Neural progenitor cell (in vitro differentiated cells): ENCODE results near the gene PPIL6. TPM values are rescaled to one million over a fixed set of nuclear protein-coding genes. Genes with fewer than 3 reads are reported as not detected.
"Not testable (repeated sequence)": the region's sequence is repeated elsewhere in the genome, so short reads cannot be mapped to it uniquely, and the experiment has no call there.

Source experiments
- DNase-seq: peaks from one replicate; pipeline ENCODE4 v3.0.0-alpha.2; 2016; ENCODE audit warnings: low spot score
- H2AFZ ChIP-seq: fragments of 200-600 bp; sonication (generic); replicated peaks from 2 replicates; pipeline ENCODE4 v1.6.1; 2016; ENCODE audit warnings: antibody characterized with exemption
- H3F3A ChIP-seq: fragments of 200-600 bp; sonication (generic); 2 replicates; pipeline ENCODE4 v1.6.1; 2016; ENCODE audit warnings: antibody characterized with exemption, low read depth
- H3K27ac ChIP-seq: fragments of 200-600 bp; sonication (generic); 2 replicates; pipeline ENCODE4 v1.5.1; 2016; ENCODE audit warnings: mild to moderate bottlenecking
- H3K27me3 ChIP-seq: fragments of 200-600 bp; sonication (generic); 2 replicates; pipeline ENCODE4 v1.6.1; 2016; ENCODE audit warnings: mild to moderate bottlenecking, moderate library complexity
- H3K36me3 ChIP-seq: fragments of 200-600 bp; sonication (generic); 2 replicates; pipeline ENCODE4 v1.5.1; 2016
- H3K4me1 ChIP-seq: fragments of 200-600 bp; sonication (generic); 2 replicates; pipeline ENCODE4 v1.6.1; 2016; ENCODE audit warnings: mixed run types
- H3K4me2 ChIP-seq: fragments of 200-600 bp; sonication (generic); 2 replicates; pipeline ENCODE4 v1.6.1; 2016
- H3K4me3 ChIP-seq: fragments of 200-600 bp; sonication (generic); 2 replicates; pipeline ENCODE4 v1.5.1; 2016
- H3K79me2 ChIP-seq: fragments of 200-600 bp; sonication (generic); 2 replicates; pipeline ENCODE4 v1.6.1; 2016; ENCODE audit warnings: low read depth
- H3K9ac ChIP-seq: fragments of 200-600 bp; sonication (generic); 2 replicates; pipeline ENCODE4 v1.6.1; 2016
- H3K9me3 ChIP-seq: fragments of 200-600 bp; sonication (generic); 2 replicates; pipeline ENCODE4 v1.5.1; 2016; ENCODE audit warnings: low read depth
- H4K20me1 ChIP-seq: fragments of 200-600 bp; sonication (generic); 2 replicates; pipeline ENCODE4 v1.6.1; 2016; ENCODE audit warnings: low read depth
- H3K27ac Mint-ChIP-seq: 3 replicates; pipeline ENCODE4 v1.8.0; 2021; ENCODE audit warnings: mixed read lengths
- H3K27me3 Mint-ChIP-seq: 2 replicates; pipeline ENCODE4 v1.8.0; 2022; ENCODE audit warnings: low read depth, mild to moderate bottlenecking, inconsistent platforms, moderate library complexity, mixed read lengths; ENCODE audit not compliant: insufficient read depth
- H3K36me3 Mint-ChIP-seq: 3 replicates; pipeline ENCODE4 v1.8.0; 2021; ENCODE audit warnings: mixed read lengths
- H3K4me1 Mint-ChIP-seq: 3 replicates; pipeline ENCODE4 v1.8.0; 2021; ENCODE audit warnings: mixed read lengths
- H3K4me3 Mint-ChIP-seq: 3 replicates; pipeline ENCODE4 v1.8.0; 2021; ENCODE audit warnings: mild to moderate bottlenecking, moderate library complexity, mixed read lengths
- H3K9me3 Mint-ChIP-seq: 3 replicates; pipeline ENCODE4 v1.8.0; 2020; ENCODE audit warnings: mixed read lengths
- CTCF ChIP-seq: fragments of 200-600 bp; sonication (generic); IDR thresholded peaks from 2 replicates; pipeline ENCODE4 v1.5.1; 2017; ENCODE audit warnings: antibody characterized with exemption, mild to moderate bottlenecking
- EZH2 ChIP-seq: fragments of 200-600 bp; sonication (generic); IDR thresholded peaks from 2 replicates; pipeline ENCODE4 v1.6.1; 2017; ENCODE audit warnings: antibody characterized with exemption, mild to moderate bottlenecking, moderate library complexity
- EZH2phosphoT487 ChIP-seq: fragments of 200-600 bp; sonication (generic); IDR thresholded peaks from 2 replicates; pipeline ENCODE4 v1.6.1; 2017; ENCODE audit warnings: antibody characterized with exemption
- total RNA-seq: library from RNA; depleted of rRNA; stranded (reverse); fragments of >200 nt; gene quantifications from 2 replicates; pipeline ENCODE4 v1.2.3, GENCODE V29; 2015; ENCODE audit warnings: low replicate concordance

Gene PPIL6
- total RNA-seq, 1 donor from 2014 or later: 7.9 TPM

DNA sequence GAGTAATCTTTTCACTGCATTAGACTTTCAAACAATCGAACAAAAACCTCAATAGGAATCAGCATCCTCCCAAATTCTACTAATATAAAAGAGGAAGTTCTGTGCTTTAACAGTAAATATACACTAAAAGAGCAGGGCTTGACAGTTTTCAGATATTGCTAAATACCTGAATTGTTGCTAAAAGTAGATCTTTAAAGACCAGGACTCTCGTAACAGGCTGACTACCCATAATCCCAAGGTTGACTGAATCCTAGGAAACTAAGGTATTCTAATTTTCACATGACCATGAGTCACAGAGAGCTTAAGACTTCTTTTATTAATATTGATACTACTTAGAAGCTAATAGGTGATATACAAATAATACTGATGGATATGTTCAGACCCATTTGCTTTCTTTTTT, 68.3 kb downstream of the PPIL6 start:
- H2AFZ ChIP-seq: no peak overlapping the region
- no peaks in the 10 kb centered on the region for H3K27me3 ChIP-seq
- peaks cover 4% of the 10 kb centered on the region for H4K20me1 ChIP-seq
- no peak for DNase-seq
- no peak overlapping the region for H3K9ac ChIP-seq
- H3K27ac ChIP-seq: no peak overlapping the region
- Mint-ChIP-seq H3K9me3 (no peaks in the 10 kb centered on the region), H3K27ac (no peak overlapping the region), H3K4me3 (no peak overlapping the region), H3K4me1 (no peaks in the 10 kb centered on the region), H3K36me3 (peaks cover 32% of the 10 kb centered on the region), H3K27me3 (no peaks in the 10 kb centered on the region)
- H3K36me3 ChIP-seq: peaks cover 20% of the 10 kb centered on the region
- no peaks in the 10 kb centered on the region for H3K4me1 ChIP-seq
- TF ChIP-seq EZH2: no peak
- no peak for TF ChIP-seq CTCF
- TF ChIP-seq EZH2phosphoT487: no peak
- no peak overlapping the region for H3K4me2 ChIP-seq
- H3F3A ChIP-seq: no peaks in the 10 kb centered on the region
- no peaks in the 10 kb centered on the region for H3K9me3 ChIP-seq
- H3K4me3 ChIP-seq: no peak overlapping the region
- H3K79me2 ChIP-seq: peaks cover 11% of the 10 kb centered on the region

GRCh38 chr6:109370792-109371191, 69.6 kb downstream of the PPIL6 start:
- Histone ChIP-seq H3K27me3 (no peaks in the 10 kb centered on the region), H3K27ac (no peak overlapping the region), H3K4me2 (no peak overlapping the region), H3F3A (no peaks in the 10 kb centered on the region), H3K36me3 (peaks cover 33% of the 10 kb centered on the region), H4K20me1 (no peaks in the 10 kb centered on the region), H3K4me1 (no peaks in the 10 kb centered on the region), H3K4me3 (no peak overlapping the region), H3K9me3 (no peaks in the 10 kb centered on the region), H3K79me2 (no peaks in the 10 kb centered on the region), H3K9ac (no peak overlapping the region), H2AFZ (no peak overlapping the region)
- Mint-ChIP-seq H3K4me3 (no peak overlapping the region), H3K4me1 (no peaks in the 10 kb centered on the region), H3K27me3 (no peaks in the 10 kb centered on the region), H3K36me3 (peaks cover 30% of the 10 kb centered on the region), H3K9me3 (no peaks in the 10 kb centered on the region), H3K27ac (no peak overlapping the region)
- TF ChIP-seq EZH2phosphoT487 (no peak), EZH2 (no peak), CTCF (no peak)
- DNase-seq: no peak

DNA sequence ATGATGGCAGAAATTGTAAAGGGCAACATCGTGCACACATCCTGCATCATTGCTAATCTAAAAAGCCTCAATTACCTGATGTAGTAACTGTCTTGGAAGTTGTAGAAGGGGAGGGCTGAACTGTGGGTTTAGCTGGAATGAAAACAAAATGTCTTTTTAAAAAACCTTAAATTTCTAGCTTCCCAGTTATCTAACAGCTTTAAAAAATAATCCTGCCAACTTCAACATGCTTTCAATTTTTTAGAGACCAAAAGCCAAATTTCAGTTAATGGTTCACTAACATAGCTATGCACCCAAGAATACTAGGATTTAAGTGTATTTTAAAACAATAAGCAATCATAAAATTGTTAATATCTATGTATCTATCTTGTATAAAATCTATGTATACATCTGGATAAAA, 70.1 kb downstream of the PPIL6 start:
- H2AFZ ChIP-seq: no peak overlapping the region
- Mint-ChIP-seq H3K9me3 (no peaks in the 10 kb centered on the region), H3K27ac (no peak overlapping the region), H3K4me3 (no peak overlapping the region), H3K4me1 (no peaks in the 10 kb centered on the region), H3K36me3 (peaks cover 30% of the 10 kb centered on the region), H3K27me3 (no peaks in the 10 kb centered on the region)
- H3K4me2 ChIP-seq: no peak overlapping the region
- no peak for DNase-seq
- H3K27ac ChIP-seq: no peak overlapping the region
- H3K9me3 ChIP-seq: no peaks in the 10 kb centered on the region
- no peak for TF ChIP-seq EZH2phosphoT487
- no peak for TF ChIP-seq CTCF
- TF ChIP-seq EZH2: no peak
- no peaks in the 10 kb centered on the region for H3F3A ChIP-seq
- H3K4me3 ChIP-seq: no peak overlapping the region
- peaks cover 3% of the 10 kb centered on the region for H3K79me2 ChIP-seq
- no peak overlapping the region for H3K9ac ChIP-seq
- H4K20me1 ChIP-seq: no peaks in the 10 kb centered on the region
- H3K27me3 ChIP-seq: no peaks in the 10 kb centered on the region
- peaks cover 33% of the 10 kb centered on the region for H3K36me3 ChIP-seq
- no peaks in the 10 kb centered on the region for H3K4me1 ChIP-seq

DNA sequence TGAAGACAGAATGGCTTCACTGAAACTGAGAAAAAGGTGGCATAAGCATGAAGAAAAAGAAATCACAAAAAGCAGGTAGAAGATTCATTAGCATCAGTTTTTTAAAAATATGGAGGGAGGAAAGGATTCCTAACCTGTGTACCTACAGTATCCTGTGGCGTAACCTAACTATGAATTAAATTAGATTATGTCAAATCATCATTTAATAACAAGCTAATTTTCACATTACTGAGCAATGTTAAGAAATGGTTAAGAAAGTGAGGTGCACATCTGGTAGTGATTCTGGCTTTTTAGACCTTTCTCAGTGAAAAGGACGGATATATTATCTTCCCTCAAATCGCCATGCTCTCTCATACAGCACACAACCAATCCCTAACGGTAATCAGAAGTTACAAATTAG, 70.7 kb downstream of the PPIL6 start:
- Histone ChIP-seq H3K79me2 (peaks cover 7% of the 10 kb centered on the region), H3K9me3 (no peaks in the 10 kb centered on the region), H3K27me3 (no peaks in the 10 kb centered on the region), H3K9ac (no peak overlapping the region), H3K4me3 (no peak overlapping the region), H2AFZ (no peak overlapping the region), H3K4me1 (no peaks in the 10 kb centered on the region), H3K36me3 (peaks cover 33% of the 10 kb centered on the region), H3K27ac (no peak overlapping the region), H3F3A (no peaks in the 10 kb centered on the region), H4K20me1 (no peaks in the 10 kb centered on the region), H3K4me2 (no peak overlapping the region)
- H3K27me3 Mint-ChIP-seq: no peaks in the 10 kb centered on the region
- H3K9me3 Mint-ChIP-seq: peaks cover 1% of the 10 kb centered on the region
- TF ChIP-seq EZH2 (no peak), CTCF (no peak), EZH2phosphoT487 (no peak)
- DNase-seq: no peak
- H3K4me1 Mint-ChIP-seq: no peaks in the 10 kb centered on the region
- H3K36me3 Mint-ChIP-seq: peaks cover 34% of the 10 kb centered on the region
- no peak overlapping the region for H3K27ac Mint-ChIP-seq
- no peak overlapping the region for H3K4me3 Mint-ChIP-seq

- H3K4me2 ChIP-seq, DNase-seq, H3K4me3 Mint-ChIP-seq, H3K4me1 Mint-ChIP-seq, H4K20me1 ChIP-seq, H3K9me3 ChIP-seq, H3K27ac ChIP-seq, H3K9ac ChIP-seq, H3K4me3 ChIP-seq, H2AFZ ChIP-seq, H3K79me2 ChIP-seq, H3K27me3 ChIP-seq, H3K4me1 ChIP-seq, H3F3A ChIP-seq, H3K27me3 Mint-ChIP-seq, H3K27ac Mint-ChIP-seq: not testable (repeated sequence)
- H3K36me3 Mint-ChIP-seq: peaks cover 49% of the 10 kb centered on the region
- H3K9me3 Mint-ChIP-seq: peaks cover 18% of the 10 kb centered on the region
- H3K36me3 ChIP-seq: peaks cover 33% of the 10 kb centered on the region
These were observed 75.9 kb downstream of the PPIL6 start for GRCh38 chr6:109364382-109365078.
